Large intestine (tissue), 3 donors: ENCODE measurements around the gene SP1. TPM values are rescaled to one million over a fixed set of nuclear protein-coding genes. Genes with fewer than 3 reads are reported as not detected.
"Not testable (repeated sequence)": the region's sequence is repeated elsewhere in the genome, so short reads cannot be mapped to it uniquely, and the experiment has no call there.

Experiments
- DNase-seq, 2 donors: peaks; one replicate each; pipeline versions ENCODE4 v3.0.0 to v3.0.0-alpha.2; 2013
- H3K27ac ChIP-seq: one replicate; pipeline ENCODE4 v1.5.1; 2013; ENCODE audit warnings: low read length
- H3K27me3 ChIP-seq: 2 replicates; pipeline ENCODE4 v1.6.1; 2013; ENCODE audit warnings: low read length; ENCODE audit not compliant: control insufficient read depth, insufficient read depth
- H3K36me3 ChIP-seq: 2 replicates; pipeline ENCODE4 v1.6.1; 2013; ENCODE audit warnings: low read length; ENCODE audit not compliant: control insufficient read depth, insufficient read depth
- H3K4me1 ChIP-seq: one replicate; pipeline ENCODE4 v1.6.1; 2013; ENCODE audit warnings: low read length; ENCODE audit not compliant: control insufficient read depth, insufficient read depth
- H3K4me3 ChIP-seq: one replicate; pipeline ENCODE4 v1.5.1; 2013; ENCODE audit warnings: low read length
- H3K9me3 ChIP-seq: one replicate; pipeline ENCODE4 v1.6.1; 2013; ENCODE audit warnings: mild to moderate bottlenecking, low read depth, low read length, moderate library complexity; ENCODE audit not compliant: control insufficient read depth
- WGBS: methylation state at CpG from one replicate; pipeline ENCODE4 v1.1.5; 2013; ENCODE audit warnings: low lambda C conversion rate; ENCODE audit not compliant: insufficient coverage; 5-methylcytosine and 5-hydroxymethylcytosine counted together
- polyA plus RNA-seq: library from polyadenylated mRNA; unstranded; fragments of 120-200 nt; gene quantifications from one replicate; pipeline ENCODE4 v1.2.1, GENCODE V29; 2013

The SP1 gene
- polyA plus RNA-seq, 1 donor = 72.8 TPM

GRCh38 chr12:53353257-53353655 is 26.7 kb upstream of the SP1 start:
- Histone ChIP-seq H3K4me1 (peaks cover 3% of the 10 kb centered on the region), H3K9me3 (no peaks in the 10 kb centered on the region), H3K36me3 (no peaks in the 10 kb centered on the region), H3K27me3 (no peaks in the 10 kb centered on the region), H3K27ac (peak overlapping the region; percentile 20), H3K4me3 (no peak overlapping the region)
- DNase-seq = no peak
- no CpG with 5 or more reads among the region's 5 CpGs for WGBS

GRCh38 chr12:53355121-53355520 is 24.9 kb upstream of the SP1 start:
- H3K4me3 ChIP-seq = no peak overlapping the region
- H3K9me3 ChIP-seq = no peaks in the 10 kb centered on the region
- DNase-seq = no peak
- peaks cover 3% of the 10 kb centered on the region for H3K4me1 ChIP-seq
- no peaks in the 10 kb centered on the region for H3K27me3 ChIP-seq
- WGBS = 72% methylated on average over 2 of the region's 3 CpGs
- H3K27ac ChIP-seq = no peak overlapping the region
- H3K36me3 ChIP-seq = no peaks in the 10 kb centered on the region

- H3K27ac ChIP-seq = no peak overlapping the region
- H3K27me3 ChIP-seq = no peaks in the 10 kb centered on the region
- H3K4me1 ChIP-seq = no peaks in the 10 kb centered on the region
- H3K36me3 ChIP-seq = no peaks in the 10 kb centered on the region
- no peak for DNase-seq
- H3K4me3 ChIP-seq = no peak overlapping the region
- no CpG with 5 or more reads among the region's 5 CpGs for WGBS
- no peaks in the 10 kb centered on the region for H3K9me3 ChIP-seq
Measured at GRCh38 chr12:53358836-53359419, 21.0 kb upstream of the SP1 start.

- no CpG with 5 or more reads among the region's 10 CpGs for WGBS
- DNase-seq, H3K4me3 ChIP-seq, H3K27ac ChIP-seq, H3K27me3 ChIP-seq, H3K36me3 ChIP-seq, H3K9me3 ChIP-seq, H3K4me1 ChIP-seq: not testable (repeated sequence)
Measured at GRCh38 chr12:53361638-53362037, 18.3 kb upstream of the SP1 start.

GRCh38 chr12:53365245-53365904 is 14.6 kb upstream of the SP1 start:
- Histone ChIP-seq H3K9me3 (no peaks in the 10 kb centered on the region), H3K27me3 (no peaks in the 10 kb centered on the region), H3K4me1 (peaks cover 3% of the 10 kb centered on the region), H3K36me3 (no peaks in the 10 kb centered on the region), H3K27ac (no peak overlapping the region), H3K4me3 (no peak overlapping the region)
- no CpG with 5 or more reads among the region's 4 CpGs for WGBS
- DNase-seq = no peak

- WGBS = no CpG with 5 or more reads among the region's 6 CpGs
- peaks cover 28% of the 10 kb centered on the region for H3K4me1 ChIP-seq
- H3K9me3 ChIP-seq, H3K36me3 ChIP-seq, H3K27me3 ChIP-seq, H3K4me3 ChIP-seq: not testable (repeated sequence)
- DNase-seq = peak in 1 of 2 donors; percentile 70
- peak overlapping the region; percentile 84 for H3K27ac ChIP-seq
Measured at GRCh38 chr12:53373554-53374133, 6.3 kb upstream of the SP1 start.

- H3K4me1 ChIP-seq = peaks cover 32% of the 10 kb centered on the region
- not testable (repeated sequence) for DNase-seq
- no CpG with 5 or more reads among the region's 14 CpGs for WGBS
Measured at GRCh38 chr12:53374277-53374676, 5.7 kb upstream of the SP1 start.

GRCh38 chr12:53376747-53377146 is 3.2 kb upstream of the SP1 start:
- Histone ChIP-seq H3K36me3 (no peaks in the 10 kb centered on the region), H3K4me3 (no peak overlapping the region), H3K9me3 (no peaks in the 10 kb centered on the region), H3K4me1 (peaks cover 28% of the 10 kb centered on the region), H3K27me3 (no peaks in the 10 kb centered on the region), H3K27ac (no peak overlapping the region)
- whole genome bisulfite sequencing = no CpG with 5 or more reads among the region's 2 CpGs
- no peak for DNase-seq

More at GRCh38 chr12:53374277-53374676, 5.7 kb upstream of the SP1 start:
- H3K27ac ChIP-seq = peak overlapping the region; percentile 84
- H3K36me3 ChIP-seq, H3K4me3 ChIP-seq, H3K9me3 ChIP-seq, H3K27me3 ChIP-seq: not testable (repeated sequence)

- H3K4me3 ChIP-seq = no peak overlapping the region
- H3K27me3 ChIP-seq = no peaks in the 10 kb centered on the region
- no peak for DNase-seq
- H3K27ac ChIP-seq = peak overlapping the region; percentile 88
- WGBS = no CpG with 5 or more reads among the region's 12 CpGs
- peaks cover 32% of the 10 kb centered on the region for H3K4me1 ChIP-seq
- peaks cover 14% of the 10 kb centered on the region for H3K36me3 ChIP-seq
- no peaks in the 10 kb centered on the region for H3K9me3 ChIP-seq
Measured at GRCh38 chr12:53378222-53378621, 1.8 kb upstream of the SP1 start.

GRCh38 chr12:53378724-53379388 is 1.1 kb upstream of the SP1 start:
- Histone ChIP-seq H3K27me3 (no peaks in the 10 kb centered on the region), H3K27ac (peak overlapping the region; percentile 88), H3K4me3 (peak overlapping the region; percentile 44), H3K4me1 (peaks cover 34% of the 10 kb centered on the region), H3K9me3 (no peaks in the 10 kb centered on the region), H3K36me3 (peaks cover 18% of the 10 kb centered on the region)
- WGBS = no CpG with 5 or more reads among the region's 23 CpGs
- DNase-seq = peak; percentile 75 to 83
